Neuronal stem cell (in vitro differentiated cells): ENCODE measurements around the gene SMAD3.
A peak's percentile ranks its signal among the peaks of the same experiment; 100 is the strongest.

Source experiments
- DNase-seq: peaks from one replicate; pipeline ENCODE4 v3.0.0-alpha.2; 2013; ENCODE audit warnings: low spot score
- H2AFZ ChIP-seq: one replicate; pipeline ENCODE4 v1.6.1; 2013; ENCODE audit warnings: mild to moderate bottlenecking, low read length, inconsistent platforms
- H2AK5ac ChIP-seq: 2 replicates; pipeline ENCODE4 v1.6.1; 2013; ENCODE audit warnings: low read depth, mild to moderate bottlenecking, inconsistent platforms, low read length, moderate library complexity, mixed read lengths
- H2BK120ac ChIP-seq: 2 replicates; pipeline ENCODE4 v1.6.1; 2013; ENCODE audit warnings: low read depth, mild to moderate bottlenecking, inconsistent platforms, low read length, moderate library complexity, mixed read lengths
- H2BK12ac ChIP-seq: one replicate; pipeline ENCODE4 v1.6.1; 2013; ENCODE audit warnings: low read length, inconsistent platforms
- H2BK15ac ChIP-seq: 2 replicates; pipeline ENCODE4 v1.6.1; 2013; ENCODE audit warnings: mild to moderate bottlenecking, low read length, inconsistent platforms, mixed read lengths
- H2BK5ac ChIP-seq: one replicate; pipeline ENCODE4 v1.6.1; 2013; ENCODE audit warnings: inconsistent platforms, mild to moderate bottlenecking, low read length, moderate library complexity
- H3K14ac ChIP-seq: one replicate; pipeline ENCODE4 v1.6.1; 2013; ENCODE audit warnings: low read length, inconsistent platforms
- H3K18ac ChIP-seq: 2 replicates; pipeline ENCODE4 v1.6.1; 2013; ENCODE audit warnings: low read length, inconsistent platforms
- H3K23ac ChIP-seq: 2 replicates; pipeline ENCODE4 v1.6.1; 2013; ENCODE audit warnings: low read depth, mild to moderate bottlenecking, mixed read lengths, low read length, inconsistent platforms; ENCODE audit not compliant: poor library complexity
- H3K27ac ChIP-seq: replicated peaks from 3 replicates; pipeline ENCODE4 v1.5.1; 2013; ENCODE audit warnings: low read length, inconsistent platforms
- H3K27me3 ChIP-seq, 3 experiments: 2 replicates each; pipeline ENCODE4 v1.6.1; 2013; ENCODE audit warnings: low read length in 3 of 3, mild to moderate bottlenecking in 2 of 3, inconsistent platforms in 1 of 3, low read depth in 1 of 3, mixed read lengths in 1 of 3, moderate library complexity in 1 of 3; ENCODE audit not compliant: control insufficient read depth in 3 of 3, insufficient read depth in 3 of 3
- H3K36me3 ChIP-seq, 2 donors: replicated peaks in 1 of 2; 2 replicates each; pipeline ENCODE4 v1.6.1; 2013; ENCODE audit warnings: low read length in 2 of 2; ENCODE audit not compliant: control insufficient read depth in 2 of 2, insufficient read depth in 2 of 2
- H3K4ac ChIP-seq: 2 replicates; pipeline ENCODE4 v1.6.1; 2013; ENCODE audit warnings: inconsistent platforms, mild to moderate bottlenecking, low read length, moderate library complexity
- H3K4me1 ChIP-seq, 2 donors: 1 replicate in 1 of 2; 2 replicates in 1 of 2; pipeline ENCODE4 v1.6.1; 2013; ENCODE audit warnings: low read length in 2 of 2, low read depth in 1 of 2; ENCODE audit not compliant: control insufficient read depth in 2 of 2, insufficient read depth in 1 of 2
- H3K4me2 ChIP-seq: one replicate; pipeline ENCODE4 v1.6.1; 2013; ENCODE audit warnings: mild to moderate bottlenecking, low read length, inconsistent platforms; ENCODE audit not compliant: insufficient read depth, poor library complexity, severe bottlenecking
- H3K4me3 ChIP-seq, 2 donors: 2 replicates each; pipeline ENCODE4 v1.5.1; 2013; ENCODE audit warnings: low read length in 2 of 2, mild to moderate bottlenecking in 2 of 2, inconsistent platforms in 1 of 2, moderate library complexity in 1 of 2
- H3K79me1 ChIP-seq: one replicate; pipeline ENCODE4 v1.6.1; 2013; ENCODE audit warnings: low read depth, mild to moderate bottlenecking, inconsistent platforms, low read length, moderate library complexity
- H3K9ac ChIP-seq: one replicate; pipeline ENCODE4 v1.6.1; 2013; ENCODE audit warnings: mild to moderate bottlenecking, low read depth, low read length, inconsistent platforms; ENCODE audit not compliant: poor library complexity
- H3K9me3 ChIP-seq, 2 donors: replicated peaks in 1 of 2; 2 replicates each; pipeline versions ENCODE3 to v1.6.1; 2013; ENCODE audit warnings: low read length in 2 of 2, mild to moderate bottlenecking in 2 of 2, inconsistent platforms in 1 of 2, low read depth in 1 of 2, mixed read lengths in 1 of 2, moderate library complexity in 1 of 2; ENCODE audit not compliant: control insufficient read depth in 2 of 2, insufficient read depth in 1 of 2
- H4K8ac ChIP-seq: one replicate; pipeline ENCODE4 v1.6.1; 2013; ENCODE audit warnings: low read depth, mild to moderate bottlenecking, inconsistent platforms, low read length, moderate library complexity
- H4K91ac ChIP-seq: one replicate; pipeline ENCODE4 v1.6.1; 2013; ENCODE audit warnings: low read length, low read depth, mild to moderate bottlenecking, inconsistent platforms; ENCODE audit not compliant: poor library complexity
- WGBS, 2 donors: extraction: QIAGEN DNeasy Blood & Tissue Kit; methylation state at CpG; one replicate each; pipeline ENCODE4 v1.1.7; 2013; ENCODE audit warnings: missing lambda C conversion rate in 2 of 2, mixed read lengths in 1 of 2; ENCODE audit not compliant: insufficient read length in 2 of 2, insufficient replicate concordance in 1 of 2; ENCODE audit errors: extremely low coverage in 2 of 2; 5-methylcytosine and 5-hydroxymethylcytosine counted together

The SMAD3 gene

DNA sequence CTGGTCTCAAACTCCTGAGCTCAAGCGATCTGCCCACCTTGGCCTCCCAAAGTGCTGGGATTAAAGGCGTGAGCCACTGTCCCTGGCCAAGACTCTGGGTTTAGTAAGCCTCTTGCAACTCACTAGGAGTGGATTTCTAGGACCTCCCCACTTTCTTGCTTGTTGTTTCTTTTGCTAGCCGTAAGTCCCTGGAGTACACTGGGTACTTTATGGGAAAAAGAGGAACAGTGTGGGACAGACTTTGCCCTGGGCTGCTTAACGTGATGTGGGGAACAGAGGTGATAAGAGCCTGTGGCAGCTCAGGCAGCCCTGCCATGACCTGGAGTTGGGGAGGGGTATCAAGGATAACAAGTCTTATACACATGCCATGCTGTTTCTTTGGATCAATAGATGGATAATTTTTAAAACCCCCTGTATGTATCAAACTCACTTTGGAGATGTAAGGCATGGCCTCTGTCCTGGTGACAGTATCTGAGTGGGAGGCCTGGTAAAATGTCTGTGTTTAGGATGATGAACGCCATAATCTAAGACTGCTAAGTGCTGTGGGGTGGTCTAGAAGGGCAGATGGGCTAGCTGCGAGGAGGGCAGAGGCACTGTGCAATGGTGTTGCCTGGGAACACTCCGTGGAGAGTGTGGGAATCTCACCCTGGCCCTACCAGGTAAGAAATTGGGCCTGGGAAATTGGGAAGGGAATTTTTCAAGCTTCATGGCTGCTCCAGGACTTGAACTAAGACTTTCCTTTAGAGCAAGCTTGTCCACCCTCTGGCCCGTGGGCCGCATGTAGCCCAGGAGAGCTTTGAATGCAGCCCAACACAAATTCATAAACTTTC lies 54.8 kb downstream of the SMAD3 start:
- Histone ChIP-seq H3K27ac (no peak overlapping the region), H2BK5ac (no peak overlapping the region), H4K91ac (no peak overlapping the region), H3K36me3 (peaks cover 0 to 20% of the 10 kb centered on the region in 2 donors), H3K4me3 (no peak overlapping the region), H3K18ac (no peak overlapping the region), H2AFZ (no peak overlapping the region), H2BK12ac (no peak overlapping the region), H3K23ac (no peak overlapping the region), H3K4ac (no peak overlapping the region), H3K4me2 (no peak overlapping the region), H2AK5ac (no peak overlapping the region), H3K14ac (no peak overlapping the region), H3K79me1 (peaks cover 4% of the 10 kb centered on the region), H3K9ac (no peak overlapping the region), H3K27me3 (no peaks in the 10 kb centered on the region), H3K4me1 (peaks cover 12 to 23% of the 10 kb centered on the region in 2 donors), H3K9me3 (peaks cover 0 to 6% of the 10 kb centered on the region in 2 donors), H2BK15ac (no peak overlapping the region), H2BK120ac (no peak overlapping the region), H4K8ac (no peak overlapping the region)
- no CpG with 5 or more reads among the region's 9 CpGs for WGBS, 2 donors
- no peak for DNase-seq

DNA sequence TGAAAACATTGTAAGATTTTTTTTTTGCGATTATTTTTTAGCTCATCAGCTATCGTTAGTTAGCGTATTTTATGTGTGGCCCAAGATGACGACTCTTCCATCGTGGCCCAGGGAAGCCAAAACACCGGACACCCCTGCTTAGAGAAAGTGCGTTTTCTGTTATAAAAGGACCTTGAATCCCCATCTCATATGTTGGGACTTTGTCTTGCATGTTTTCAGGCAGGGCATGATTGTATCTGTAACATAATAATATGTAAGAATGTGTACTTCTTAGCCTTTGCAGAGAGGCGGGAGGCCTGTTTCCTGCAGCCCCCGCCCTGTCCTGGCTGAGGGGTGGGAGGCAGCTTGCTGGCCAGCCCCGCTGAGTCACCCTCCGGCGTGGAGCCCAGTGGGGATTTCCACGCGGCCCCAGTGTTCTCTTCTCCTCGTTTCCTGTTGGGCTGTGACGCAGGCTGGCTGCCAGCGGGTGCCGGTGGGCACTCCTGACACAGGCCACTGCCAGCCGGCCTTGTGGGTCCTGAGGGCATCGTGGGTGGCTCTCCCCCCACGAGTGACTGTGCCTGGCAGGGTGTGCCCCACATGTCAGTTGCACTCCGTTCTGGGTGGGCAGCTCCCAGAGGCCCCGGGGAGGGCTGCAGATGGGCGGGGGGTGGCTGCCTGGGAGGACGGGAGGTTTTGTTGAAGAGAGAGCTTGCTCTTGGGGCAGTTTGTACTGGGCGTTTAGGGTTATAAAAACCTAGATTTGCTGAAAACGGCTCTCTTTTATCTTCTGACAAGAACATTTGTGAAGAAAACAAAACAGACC lies 55.6 kb downstream of the SMAD3 start:
- Histone ChIP-seq H3K27me3 (no peaks in the 10 kb centered on the region), H3K36me3 (peaks cover 0 to 14% of the 10 kb centered on the region in 2 donors), H2BK15ac (no peak overlapping the region), H3K79me1 (peaks cover 4% of the 10 kb centered on the region), H3K9ac (no peak overlapping the region), H2BK12ac (no peak overlapping the region), H3K18ac (peak overlapping the region; percentile 51), H2AK5ac (no peak overlapping the region), H4K8ac (no peak overlapping the region), H3K9me3 (no peaks in the 10 kb centered on the region), H3K4me2 (no peak overlapping the region), H4K91ac (no peak overlapping the region), H2AFZ (no peak overlapping the region), H3K4ac (no peak overlapping the region), H3K14ac (peak overlapping the region; percentile 42), H2BK5ac (no peak overlapping the region), H3K27ac (no peak overlapping the region), H3K4me3 (no peak overlapping the region), H2BK120ac (no peak overlapping the region), H3K4me1 (peaks cover 15 to 25% of the 10 kb centered on the region in 2 donors), H3K23ac (no peak overlapping the region)
- DNase-seq = no peak
- no CpG with 5 or more reads among the region's 27 CpGs for WGBS, 2 donors

DNA sequence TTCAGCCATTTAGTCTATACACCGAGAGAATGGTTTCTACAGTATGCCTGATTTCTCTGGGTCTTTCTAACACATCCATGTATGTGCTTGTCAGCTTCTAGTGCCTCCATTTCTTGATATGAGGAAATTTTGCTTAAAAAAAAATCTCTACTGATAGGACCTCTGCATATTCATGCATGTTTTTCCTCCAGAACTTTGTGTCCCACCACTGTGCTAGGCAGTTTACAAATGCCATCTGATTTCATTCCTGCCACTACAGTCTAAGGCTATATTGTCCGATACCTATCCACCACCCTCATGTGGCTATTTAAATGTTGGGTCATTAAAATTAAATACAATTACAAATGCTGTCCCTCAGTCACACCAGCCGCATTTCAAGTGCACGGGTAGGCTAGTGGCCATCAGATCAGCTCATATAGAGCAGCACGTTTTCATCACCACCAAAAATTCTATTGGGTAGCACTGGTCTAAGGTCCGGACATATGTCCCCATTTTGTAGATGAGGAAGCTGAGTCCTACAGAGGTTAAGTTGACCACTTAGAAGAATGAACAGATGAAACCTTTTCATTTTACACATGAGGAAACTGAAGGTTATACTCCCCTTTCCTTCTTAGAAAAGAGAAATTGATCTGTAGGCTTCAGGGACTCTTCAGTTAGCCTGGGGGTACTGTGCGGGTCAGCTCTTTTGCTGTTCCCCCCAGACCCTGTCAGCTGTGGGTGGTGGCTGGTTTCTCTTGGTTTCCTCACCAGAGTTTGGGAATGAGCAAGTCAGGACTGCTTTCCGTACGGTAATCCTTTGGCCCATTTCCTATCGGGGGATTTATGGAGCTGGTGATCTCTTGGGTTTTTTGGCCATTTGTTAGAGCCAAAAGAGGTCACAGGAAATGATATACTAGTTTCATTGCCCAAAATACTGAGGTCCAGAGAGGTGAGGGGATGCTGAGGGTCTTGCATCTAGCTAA lies 56.5 kb downstream of the SMAD3 start:
- peaks cover 9 to 18% of the 10 kb centered on the region in 2 donors for H3K4me1 ChIP-seq
- H2AFZ ChIP-seq = no peak overlapping the region
- peaks cover 0 to 15% of the 10 kb centered on the region in 2 donors for H3K36me3 ChIP-seq
- H3K27ac ChIP-seq = no peak overlapping the region
- no peak overlapping the region for H2BK15ac ChIP-seq
- H3K4me3 ChIP-seq = no peak overlapping the region
- H4K8ac ChIP-seq = no peak overlapping the region
- H2BK120ac ChIP-seq = no peak overlapping the region
- no peaks in the 10 kb centered on the region for H3K27me3 ChIP-seq
- H3K9ac ChIP-seq = no peak overlapping the region
- H3K23ac ChIP-seq = no peak overlapping the region
- no CpG with 5 or more reads among the region's 10 CpGs for WGBS, 2 donors
- H4K91ac ChIP-seq = no peak overlapping the region
- no peak overlapping the region for H2AK5ac ChIP-seq
- H3K4ac ChIP-seq = no peak overlapping the region
- H2BK5ac ChIP-seq = no peak overlapping the region
- no peak overlapping the region for H3K4me2 ChIP-seq
- DNase-seq = no peak
- no peak overlapping the region for H3K14ac ChIP-seq
- no peak overlapping the region for H2BK12ac ChIP-seq
- no peak overlapping the region for H3K18ac ChIP-seq
- H3K9me3 ChIP-seq = no peaks in the 10 kb centered on the region
- peaks cover 4% of the 10 kb centered on the region for H3K79me1 ChIP-seq
